PC-9 (cell line): ENCODE results near the gene JDP2. TPM values are rescaled to one million over a fixed set of nuclear protein-coding genes. Genes with fewer than 3 reads are reported as not detected.

Source experiments
- BruUV-seq: library from RNA; stranded (reverse); fragments of 400-500 nt; replicated peaks from 2 replicates; lab custom pipeline; 2021; lab: Mats Ljungman, UMichigan
- CTCF ChIA-PET: fragments of 300-600 bp; sonication (Branson Sonifier 250); formaldehyde crosslinking; loops from one replicate; lab custom pipeline; 2022; ENCODE audit warnings: antibody characterized with exemption; lab: Charles Lee
- POLR2A ChIA-PET: fragments of 300-600 bp; sonication (Branson Sonifier 250); formaldehyde crosslinking; loops from one replicate; lab custom pipeline; 2022; ENCODE audit warnings: antibody characterized with exemption; ENCODE audit not compliant: unreplicated experiment; lab: Charles Lee
- DNase-seq, 2 experiments: peaks; one replicate each; pipeline versions ENCODE4 v3.0.0 to v3.0.0-alpha.2; 2015 to 2022; ENCODE audit warnings: mixed read lengths in 1 of 2
- H2AFZ ChIP-seq: fragments of 200-600 bp; sonication (generic); 2 replicates; pipeline ENCODE4 v1.8.1; 2017; ENCODE audit warnings: antibody characterized with exemption
- H3F3A ChIP-seq: fragments of 200-600 bp; sonication (generic); 2 replicates; pipeline ENCODE4 v1.8.1; 2017; ENCODE audit warnings: antibody characterized with exemption, mild to moderate bottlenecking, low read depth; ENCODE audit not compliant: insufficient read depth
- H3K27ac ChIP-seq: fragments of 200-600 bp; sonication (generic); 2 replicates; pipeline ENCODE4 v1.6.1; 2016; ENCODE audit warnings: mixed run types
- H3K27me3 ChIP-seq: fragments of 200-600 bp; sonication (generic); 2 replicates; pipeline ENCODE4 v1.6.1; 2016; ENCODE audit warnings: low read depth, mixed run types; ENCODE audit not compliant: insufficient read depth
- H3K36me3 ChIP-seq: fragments of 200-600 bp; sonication (generic); 2 replicates; pipeline ENCODE4 v1.6.1; 2016; ENCODE audit warnings: low read depth, mixed run types
- H3K4me1 ChIP-seq: fragments of 200-600 bp; sonication (generic); replicated peaks from 2 replicates; pipeline ENCODE4 v1.6.1; 2016; ENCODE audit warnings: mixed run types; ENCODE audit not compliant: insufficient read depth
- H3K4me2 ChIP-seq: fragments of 200-600 bp; sonication (generic); 2 replicates; pipeline ENCODE4 v1.6.1; 2017; ENCODE audit warnings: mixed run types
- H3K4me3 ChIP-seq: fragments of 200-600 bp; sonication (generic); 2 replicates; pipeline ENCODE4 v1.6.1; 2016; ENCODE audit warnings: mixed run types
- H3K79me2 ChIP-seq: fragments of 200-600 bp; sonication (generic); 2 replicates; pipeline ENCODE4 v1.6.1; 2017; ENCODE audit warnings: low read depth, mixed run types
- H3K9me2 ChIP-seq: fragments of 200-600 bp; sonication (generic); 2 replicates; pipeline ENCODE4 v1.8.1; 2017; ENCODE audit warnings: mild to moderate bottlenecking; ENCODE audit not compliant: insufficient read depth
- H3K9me3 ChIP-seq: fragments of 200-600 bp; sonication (generic); 2 replicates; pipeline ENCODE4 v1.8.1; 2016; ENCODE audit warnings: low read depth; ENCODE audit not compliant: insufficient read depth
- H4K20me1 ChIP-seq: fragments of 200-600 bp; sonication (generic); 2 replicates; pipeline ENCODE4 v1.8.1; 2017; ENCODE audit not compliant: insufficient read depth
- EZH2 ChIP-seq: fragments of 200-600 bp; sonication (generic); IDR thresholded peaks from 2 replicates; pipeline ENCODE4 v1.8.0; 2017; ENCODE audit warnings: antibody characterized with exemption, low read depth
- intact Hi-C: fragments of 100-400 bp; cut with micrococcal nuclease; formaldehyde crosslinking; loops from one replicate; pipeline ENCODE4 v1.10.0; 2022; ENCODE audit not compliant: unreplicated experiment
- total RNA-seq: library from RNA; stranded (reverse); gene quantifications from 2 replicates; pipeline ENCODE4 v1.2.3, GENCODE V29; 2021
- TF ChIP-seq, protein P1 (sequence below): fragments of 200-600 bp; sonication (generic); conservative IDR thresholded peaks from 2 replicates; pipeline ENCODE4 v1.6.1; 2017; ENCODE audit warnings: mixed run types, antibody characterized with exemption, mild to moderate bottlenecking, moderate library complexity

JDP2 gene
- total RNA-seq, 1 experiment from 2014 or later = 186 TPM

DNA sequence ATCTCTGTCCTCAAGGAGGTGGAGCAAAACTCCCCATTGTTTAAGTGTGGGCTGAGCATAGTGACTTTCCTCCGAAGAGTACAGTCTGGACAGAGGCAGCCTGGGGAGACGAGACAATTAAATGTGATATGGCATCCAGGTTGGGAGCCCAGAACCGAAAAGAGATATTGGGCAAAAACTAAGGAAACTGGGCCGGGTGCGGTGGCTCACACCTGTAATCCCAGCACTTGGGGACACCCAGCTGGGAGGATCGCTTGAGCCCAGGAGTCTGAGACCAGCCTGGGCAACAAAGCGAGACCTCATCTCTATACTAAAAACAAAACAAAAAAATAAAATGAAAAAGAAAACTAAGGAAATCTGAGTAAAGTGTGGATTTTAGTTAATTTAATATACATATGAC lies 35.9 kb upstream of the JDP2 start:
- no peak overlapping the region for H3K27ac ChIP-seq
- H3F3A ChIP-seq = peaks cover 10% of the 10 kb centered on the region; the same call in 1 of the 2 replicates
- no TSS peak for BruUV-seq
- no peaks in the 10 kb centered on the region for H3K27me3 ChIP-seq
- CTCF ChIA-PET = no interaction called here
- H3K79me2 ChIP-seq = no peaks in the 10 kb centered on the region
- no peak for DNase-seq
- no peak overlapping the region for H3K4me2 ChIP-seq
- POLR2A ChIA-PET = no interaction called here
- intact Hi-C loops = no loop called here
- no peaks in the 10 kb centered on the region for H3K9me2 ChIP-seq
- no peak for TF ChIP-seq EZH2
- TF ChIP-seq, protein P1, sequence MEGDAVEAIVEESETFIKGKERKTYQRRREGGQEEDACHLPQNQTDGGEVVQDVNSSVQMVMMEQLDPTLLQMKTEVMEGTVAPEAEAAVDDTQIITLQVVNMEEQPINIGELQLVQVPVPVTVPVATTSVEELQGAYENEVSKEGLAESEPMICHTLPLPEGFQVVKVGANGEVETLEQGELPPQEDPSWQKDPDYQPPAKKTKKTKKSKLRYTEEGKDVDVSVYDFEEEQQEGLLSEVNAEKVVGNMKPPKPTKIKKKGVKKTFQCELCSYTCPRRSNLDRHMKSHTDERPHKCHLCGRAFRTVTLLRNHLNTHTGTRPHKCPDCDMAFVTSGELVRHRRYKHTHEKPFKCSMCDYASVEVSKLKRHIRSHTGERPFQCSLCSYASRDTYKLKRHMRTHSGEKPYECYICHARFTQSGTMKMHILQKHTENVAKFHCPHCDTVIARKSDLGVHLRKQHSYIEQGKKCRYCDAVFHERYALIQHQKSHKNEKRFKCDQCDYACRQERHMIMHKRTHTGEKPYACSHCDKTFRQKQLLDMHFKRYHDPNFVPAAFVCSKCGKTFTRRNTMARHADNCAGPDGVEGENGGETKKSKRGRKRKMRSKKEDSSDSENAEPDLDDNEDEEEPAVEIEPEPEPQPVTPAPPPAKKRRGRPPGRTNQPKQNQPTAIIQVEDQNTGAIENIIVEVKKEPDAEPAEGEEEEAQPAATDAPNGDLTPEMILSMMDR = no peak
- H4K20me1 ChIP-seq = no peaks in the 10 kb centered on the region
- H3K4me1 ChIP-seq = peaks cover 11% of the 10 kb centered on the region
- peaks cover 8% of the 10 kb centered on the region; the same call in 1 of the 2 replicates for H3K9me3 ChIP-seq
- no peaks in the 10 kb centered on the region for H3K36me3 ChIP-seq
- H2AFZ ChIP-seq = no peak overlapping the region
- no peak overlapping the region for H3K4me3 ChIP-seq

DNA sequence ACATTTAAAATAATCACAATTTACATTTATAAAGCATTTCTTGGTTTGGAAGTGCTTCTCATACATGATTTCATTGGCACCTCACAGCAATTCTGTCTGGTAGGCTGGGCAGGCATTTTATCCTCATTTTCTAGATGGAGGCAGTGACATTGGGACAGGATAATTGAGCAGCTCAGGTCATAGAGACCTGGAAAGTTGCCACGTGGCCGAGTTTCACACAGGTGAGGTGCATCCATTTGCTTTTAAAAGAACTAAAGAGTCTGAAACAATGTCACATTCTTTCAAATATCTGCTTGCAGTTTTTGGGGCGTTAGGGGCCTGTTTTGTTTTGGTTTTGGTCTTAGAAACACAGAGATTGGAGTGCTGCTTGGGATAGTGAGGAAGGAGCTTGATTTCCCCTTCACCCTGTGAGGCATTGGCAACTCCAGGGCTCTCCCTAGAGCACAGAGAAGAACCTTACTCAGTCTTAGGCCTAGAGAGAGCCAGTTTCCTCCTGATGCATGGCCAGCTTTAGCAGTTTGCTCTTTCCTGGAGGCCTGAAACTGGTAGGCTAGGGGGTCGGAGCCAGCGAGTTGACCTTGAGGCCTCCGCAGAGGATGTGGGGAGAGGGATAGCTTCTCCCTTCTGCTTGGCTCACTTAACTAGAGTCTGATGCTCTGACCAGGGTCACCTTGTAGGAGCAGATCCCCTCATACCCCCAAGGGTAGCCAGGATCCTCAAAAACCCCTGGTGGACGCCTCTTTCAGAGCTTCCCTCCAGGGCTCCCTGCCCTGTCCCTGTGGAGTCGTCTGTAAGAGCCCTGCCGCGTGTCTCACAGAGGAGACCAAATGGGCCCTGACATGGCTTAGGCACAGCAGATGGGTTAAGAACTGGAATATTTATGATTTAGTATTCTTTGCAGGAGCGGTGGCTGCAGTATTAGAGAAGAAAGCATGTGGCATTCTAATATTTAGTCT lies 34.9 kb upstream of the JDP2 start:
- BruUV-seq = no TSS peak
- TF ChIP-seq, protein P1 = no peak
- no peak for TF ChIP-seq EZH2
- peaks cover 11% of the 10 kb centered on the region for H3K4me1 ChIP-seq
- no peak overlapping the region for H3K4me2 ChIP-seq
- no peaks in the 10 kb centered on the region for H3K9me2 ChIP-seq
- H3F3A ChIP-seq = peaks cover 10% of the 10 kb centered on the region; the same call in 1 of the 2 replicates
- intact Hi-C loops = no loop called here
- H4K20me1 ChIP-seq = no peaks in the 10 kb centered on the region
- no peaks in the 10 kb centered on the region for H3K27me3 ChIP-seq
- peaks cover 8% of the 10 kb centered on the region; the same call in 1 of the 2 replicates for H3K9me3 ChIP-seq
- CTCF ChIA-PET = no interaction called here
- H2AFZ ChIP-seq = no peak overlapping the region
- no peak overlapping the region for H3K4me3 ChIP-seq
- H3K79me2 ChIP-seq = no peaks in the 10 kb centered on the region
- no peaks in the 10 kb centered on the region for H3K36me3 ChIP-seq
- H3K27ac ChIP-seq = no peak overlapping the region
- DNase-seq = no peak
- POLR2A ChIA-PET = interaction anchor here (0.7 kb wide), 2 partner anchors 18 to 116 kb away, joined by 4 to 5 read pairs; no protein-coding TSS in a partner anchor

DNA sequence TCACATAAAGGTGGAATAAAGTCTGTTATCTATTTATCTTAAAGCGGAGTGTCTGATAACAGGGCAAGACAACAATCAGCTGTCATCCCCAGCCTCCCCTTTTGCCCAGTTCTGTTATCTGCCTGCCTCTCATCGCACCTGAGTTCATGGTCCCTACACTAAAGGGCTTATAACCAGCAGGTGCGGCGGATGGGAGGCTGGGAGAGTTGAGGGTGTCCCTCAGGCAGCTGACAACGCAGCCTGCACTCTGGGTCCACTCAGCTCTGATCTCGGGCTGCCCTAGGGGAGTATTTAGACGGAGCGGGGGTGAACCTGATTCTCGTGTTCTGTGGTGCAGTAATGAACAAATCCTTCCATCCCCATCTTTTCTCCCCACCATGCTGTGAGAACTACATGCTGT lies 34.0 kb upstream of the JDP2 start:
- CTCF ChIA-PET = no interaction called here
- intact Hi-C loops = no loop called here
- peaks cover 11% of the 10 kb centered on the region for H3K4me1 ChIP-seq

More for the DNA sequence above, 34.0 kb upstream of the JDP2 start:
- no peak overlapping the region for H3K4me3 ChIP-seq
- no peaks in the 10 kb centered on the region for H3K27me3 ChIP-seq
- no peak overlapping the region for H3K4me2 ChIP-seq
- no TSS peak for BruUV-seq
- no peaks in the 10 kb centered on the region for H3K36me3 ChIP-seq
- TF ChIP-seq, protein P1 = no peak
- no peaks in the 10 kb centered on the region for H4K20me1 ChIP-seq
- no peaks in the 10 kb centered on the region for H3K79me2 ChIP-seq
- H3K9me2 ChIP-seq = no peaks in the 10 kb centered on the region
- no peak overlapping the region for H3K27ac ChIP-seq
- no peak overlapping the region for H2AFZ ChIP-seq
- H3F3A ChIP-seq = peaks cover 13% of the 10 kb centered on the region; the same call in 1 of the 2 replicates
- no peak for DNase-seq
- POLR2A ChIA-PET = no interaction called here
- H3K9me3 ChIP-seq = 0 out of 2 replicates have a peak, but pooled peaks cover 7% of the 10 kb centered on the region
